ENCODE measurements around the gene RHOBTB1.
"Not testable (repeated sequence)": the region's sequence is repeated elsewhere in the genome, so short reads cannot be mapped to it uniquely, and the experiment has no call there.

RHOBTB1 gene, protein sequence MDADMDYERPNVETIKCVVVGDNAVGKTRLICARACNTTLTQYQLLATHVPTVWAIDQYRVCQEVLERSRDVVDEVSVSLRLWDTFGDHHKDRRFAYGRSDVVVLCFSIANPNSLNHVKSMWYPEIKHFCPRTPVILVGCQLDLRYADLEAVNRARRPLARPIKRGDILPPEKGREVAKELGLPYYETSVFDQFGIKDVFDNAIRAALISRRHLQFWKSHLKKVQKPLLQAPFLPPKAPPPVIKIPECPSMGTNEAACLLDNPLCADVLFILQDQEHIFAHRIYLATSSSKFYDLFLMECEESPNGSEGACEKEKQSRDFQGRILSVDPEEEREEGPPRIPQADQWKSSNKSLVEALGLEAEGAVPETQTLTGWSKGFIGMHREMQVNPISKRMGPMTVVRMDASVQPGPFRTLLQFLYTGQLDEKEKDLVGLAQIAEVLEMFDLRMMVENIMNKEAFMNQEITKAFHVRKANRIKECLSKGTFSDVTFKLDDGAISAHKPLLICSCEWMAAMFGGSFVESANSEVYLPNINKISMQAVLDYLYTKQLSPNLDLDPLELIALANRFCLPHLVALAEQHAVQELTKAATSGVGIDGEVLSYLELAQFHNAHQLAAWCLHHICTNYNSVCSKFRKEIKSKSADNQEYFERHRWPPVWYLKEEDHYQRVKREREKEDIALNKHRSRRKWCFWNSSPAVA

DNA sequence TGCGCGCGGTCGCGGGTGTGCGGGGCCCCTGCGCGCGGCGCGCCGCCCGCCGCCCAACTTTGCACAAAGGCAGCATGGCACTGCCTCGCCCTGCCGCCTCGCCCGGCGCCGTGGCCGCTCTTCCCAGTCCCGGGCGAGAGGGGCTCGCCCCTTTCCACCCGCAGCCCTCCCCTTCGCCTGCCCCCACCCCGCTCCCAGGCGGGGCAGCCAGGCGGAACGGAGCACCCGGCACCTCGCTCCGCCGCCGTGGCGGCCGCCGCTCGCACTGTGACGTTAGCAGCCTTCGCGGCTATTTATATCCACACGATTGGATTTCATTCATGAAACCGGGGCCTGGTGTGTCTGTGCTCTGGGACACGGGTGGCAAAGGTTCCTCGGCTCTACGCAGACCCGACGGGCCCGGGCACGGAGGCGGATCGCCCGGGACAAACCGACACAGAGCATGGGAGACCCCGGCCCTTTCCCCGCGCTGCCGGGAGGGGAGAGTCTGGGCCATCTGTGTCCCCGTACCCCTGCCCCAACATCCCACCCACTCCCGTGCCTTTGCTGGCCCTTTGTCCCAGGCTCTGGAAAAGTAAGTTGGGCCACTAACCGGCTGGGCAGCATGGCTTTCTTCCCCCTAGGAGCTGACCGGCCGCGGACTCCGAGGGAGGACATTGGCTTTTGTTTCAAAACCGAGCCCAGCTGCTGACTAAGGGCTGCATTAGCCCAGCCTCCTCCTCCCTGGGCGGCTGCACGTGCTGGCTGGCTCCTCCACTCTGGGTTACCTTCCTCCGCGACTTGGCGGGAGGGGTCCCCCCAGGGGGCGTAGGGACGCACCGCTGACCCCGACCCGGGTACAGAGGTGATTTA lies at the start of gene RHOBTB1:
TSS of gene RHOBTB1 (minus strand) at position 128 of the 852 bp plus-strand sequence. CDS start 32,643 bp downstream, outside the sequence.
- DNase-seq (ENCODE audit: low read depth in 2 of 2): no peak

DNA sequence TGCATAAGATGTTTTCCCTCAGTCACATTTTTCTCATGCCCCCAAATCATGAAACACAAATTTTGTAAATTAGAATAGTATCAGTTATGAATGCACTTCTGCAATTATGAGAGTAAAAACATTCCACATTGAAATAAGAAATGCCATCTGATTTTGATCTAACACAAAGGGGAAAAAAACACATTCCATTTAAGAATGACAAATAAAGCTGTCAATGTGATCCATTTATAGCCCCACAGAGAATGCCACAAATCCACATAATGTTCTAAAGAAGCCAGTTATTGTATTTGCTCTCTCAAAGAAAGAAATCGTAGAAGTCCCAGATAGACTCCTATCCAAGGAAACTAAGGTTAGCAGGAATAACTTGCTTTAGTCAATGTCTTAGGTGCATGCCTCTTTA lies 48.7 kb upstream of the RHOBTB1 start:
- DNase-seq (ENCODE audit: low read depth in 2 of 2): no peak

DNA sequence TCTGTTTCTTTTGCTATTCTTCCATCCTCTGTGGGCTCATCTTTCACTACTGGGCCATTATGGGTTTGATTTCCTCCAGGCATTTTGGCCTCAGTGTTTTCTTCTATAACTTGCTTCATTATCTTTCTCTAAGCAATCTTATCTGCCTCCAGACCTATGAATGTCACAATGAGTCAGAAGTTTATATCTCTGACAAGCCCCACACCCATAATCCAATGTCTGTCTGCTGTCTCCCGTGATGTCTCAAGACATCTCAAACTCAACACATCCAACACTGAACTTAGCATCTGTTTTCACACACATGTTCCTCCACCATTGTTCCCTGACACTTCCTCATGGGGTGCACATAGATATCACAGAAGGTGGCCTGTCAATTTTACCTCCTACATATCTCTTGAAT lies 46.7 kb upstream of the RHOBTB1 start:
- DNase-seq (ENCODE audit: low read depth in 2 of 2): no peak

DNA sequence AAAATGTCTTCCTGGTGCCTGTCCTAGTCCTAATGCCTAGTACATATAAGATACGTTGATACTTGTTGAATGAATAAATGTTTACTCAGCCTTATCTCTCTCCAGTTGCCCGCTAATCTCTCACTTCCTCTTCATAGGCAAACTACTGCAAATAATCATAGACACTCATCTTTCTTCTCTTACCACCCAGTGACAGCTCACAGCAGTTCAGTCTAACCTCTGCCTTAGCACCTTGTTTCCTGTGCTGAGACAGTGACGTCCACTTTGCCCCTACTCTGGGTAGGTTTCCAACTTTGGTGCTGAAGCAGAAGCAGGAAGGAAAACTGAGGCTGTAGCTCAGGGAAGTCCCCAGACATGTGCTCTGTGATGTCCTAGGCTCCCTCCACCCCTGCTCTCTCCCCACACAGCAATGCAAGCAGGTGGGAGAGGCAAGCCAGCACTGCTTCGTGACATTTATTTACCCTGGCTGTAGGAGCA lies 45.5 kb upstream of the RHOBTB1 start:
- DNase-seq (ENCODE audit: low read depth in 2 of 2): no peak

DNA sequence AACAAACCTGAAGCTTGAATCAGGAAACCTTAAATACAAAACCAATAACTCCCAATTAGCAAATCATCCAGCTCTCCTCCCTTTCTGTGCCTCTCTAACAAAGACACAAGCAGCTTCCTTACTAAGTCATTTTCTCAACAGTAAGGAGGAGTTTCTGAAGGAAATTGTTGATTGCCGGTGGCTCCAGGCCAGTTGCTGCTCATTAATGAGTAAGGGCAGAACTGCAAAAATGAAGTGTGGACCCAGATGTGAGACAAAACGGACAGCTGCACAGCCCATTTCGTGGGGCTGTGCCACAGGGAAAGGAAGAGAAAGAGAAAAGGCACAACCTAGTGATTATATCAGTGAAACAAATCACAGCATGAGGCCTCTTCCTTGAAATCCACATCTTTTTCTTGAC lies 42.8 kb upstream of the RHOBTB1 start:
- DNase-seq (ENCODE audit: low read depth in 2 of 2): no peak

DNA sequence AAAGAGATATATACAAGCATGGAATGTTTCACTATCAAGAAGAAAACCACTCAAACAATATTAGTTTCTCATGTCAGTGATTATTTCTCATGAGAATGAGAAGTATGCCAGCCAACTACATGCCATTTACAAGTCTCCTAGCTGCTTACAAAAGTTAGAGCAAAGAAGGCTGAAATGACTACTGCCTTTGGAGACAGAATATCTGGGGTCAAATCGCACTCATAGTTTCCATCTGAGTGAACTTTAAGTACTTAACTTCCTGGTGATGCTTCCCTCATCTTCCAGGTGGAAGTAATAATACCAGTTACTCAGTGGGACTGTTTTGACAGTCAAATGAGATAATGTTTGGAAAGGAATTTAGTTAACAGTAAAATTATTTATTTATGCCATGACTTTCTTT lies 42.0 kb upstream of the RHOBTB1 start:
- no peak for DNase-seq (ENCODE audit: low read depth in 2 of 2)

DNA sequence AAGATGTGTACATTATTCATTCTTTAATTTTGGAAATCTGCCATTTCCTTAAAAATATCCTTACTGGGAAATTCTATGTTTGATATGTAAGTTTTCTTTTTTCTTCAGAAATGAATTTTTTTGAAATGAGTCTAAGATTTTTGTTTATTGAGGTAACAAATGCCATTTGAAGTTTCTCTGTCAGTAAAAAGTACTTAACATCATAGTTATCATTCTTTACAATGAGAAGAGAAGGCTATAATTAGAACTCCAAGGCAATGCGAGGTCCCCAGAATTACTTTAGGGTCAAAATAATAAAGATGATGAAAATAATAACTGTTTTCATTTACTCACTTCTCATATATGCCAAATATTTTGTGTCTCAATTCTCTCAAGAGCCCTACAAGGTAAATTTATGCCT lies 37.0 kb upstream of the RHOBTB1 start:
- no peak for DNase-seq (ENCODE audit: low read depth in 2 of 2)

DNA sequence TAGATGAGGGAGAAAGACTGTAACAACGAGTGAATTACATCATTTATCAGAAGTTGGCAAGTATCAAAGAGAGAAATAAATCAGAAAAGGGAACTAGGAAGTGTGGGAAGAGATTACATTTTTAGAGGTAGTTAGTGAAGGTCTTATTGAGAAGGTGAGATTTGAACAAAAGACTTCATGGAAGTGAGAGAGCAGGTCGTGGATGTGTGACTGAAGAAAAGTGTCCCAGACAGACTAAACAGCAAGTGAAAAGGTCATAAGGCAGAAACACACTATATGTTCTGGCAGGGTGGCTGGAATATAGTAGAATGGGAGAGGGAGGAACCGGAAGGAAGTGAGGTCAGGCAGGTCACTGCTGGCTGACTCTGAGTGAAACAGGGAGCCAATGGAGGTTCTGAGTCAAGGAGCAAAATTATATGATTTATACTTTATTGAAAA lies 35.7 kb upstream of the RHOBTB1 start:
- no peak for DNase-seq (ENCODE audit: low read depth in 2 of 2)

DNA sequence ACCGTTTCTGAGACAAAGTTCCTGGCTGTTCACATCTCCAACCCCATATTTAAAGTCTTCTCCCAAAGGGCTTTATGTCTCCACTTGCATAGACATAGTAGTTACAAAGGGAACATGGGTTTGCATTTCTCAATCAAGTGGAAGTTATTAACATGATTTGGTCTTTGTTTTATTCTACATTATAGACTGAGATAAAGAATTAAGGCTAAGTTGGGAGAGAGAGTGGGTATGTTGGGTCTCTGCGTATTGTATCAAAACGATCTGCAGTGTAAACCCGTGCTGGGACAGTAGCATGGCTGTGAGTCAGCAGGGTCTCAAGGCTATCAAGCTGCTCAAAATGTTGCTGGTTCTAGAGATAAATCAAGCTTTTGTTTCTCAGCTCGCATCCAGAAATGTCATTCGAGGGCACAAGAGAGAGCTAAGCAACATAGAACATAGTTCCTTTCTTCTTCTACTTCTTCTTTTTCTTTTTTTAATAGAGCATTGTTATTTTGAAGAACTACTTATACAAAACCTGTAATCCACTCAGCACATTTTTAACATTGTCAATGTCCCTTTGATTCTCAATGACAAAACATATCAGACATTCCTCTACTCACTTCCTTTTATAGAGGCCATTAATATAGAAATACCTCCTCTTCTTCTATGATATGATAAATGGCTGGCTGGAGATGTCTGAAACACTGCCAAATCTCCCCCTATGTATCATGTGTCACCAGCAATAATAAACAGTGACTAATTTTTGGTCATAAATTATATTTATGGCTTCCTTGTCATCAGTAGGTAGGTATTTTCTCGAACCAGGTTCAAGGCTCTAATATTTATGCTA lies 34.5 kb upstream of the RHOBTB1 start:
- no peak for DNase-seq (ENCODE audit: low read depth in 2 of 2)

DNA sequence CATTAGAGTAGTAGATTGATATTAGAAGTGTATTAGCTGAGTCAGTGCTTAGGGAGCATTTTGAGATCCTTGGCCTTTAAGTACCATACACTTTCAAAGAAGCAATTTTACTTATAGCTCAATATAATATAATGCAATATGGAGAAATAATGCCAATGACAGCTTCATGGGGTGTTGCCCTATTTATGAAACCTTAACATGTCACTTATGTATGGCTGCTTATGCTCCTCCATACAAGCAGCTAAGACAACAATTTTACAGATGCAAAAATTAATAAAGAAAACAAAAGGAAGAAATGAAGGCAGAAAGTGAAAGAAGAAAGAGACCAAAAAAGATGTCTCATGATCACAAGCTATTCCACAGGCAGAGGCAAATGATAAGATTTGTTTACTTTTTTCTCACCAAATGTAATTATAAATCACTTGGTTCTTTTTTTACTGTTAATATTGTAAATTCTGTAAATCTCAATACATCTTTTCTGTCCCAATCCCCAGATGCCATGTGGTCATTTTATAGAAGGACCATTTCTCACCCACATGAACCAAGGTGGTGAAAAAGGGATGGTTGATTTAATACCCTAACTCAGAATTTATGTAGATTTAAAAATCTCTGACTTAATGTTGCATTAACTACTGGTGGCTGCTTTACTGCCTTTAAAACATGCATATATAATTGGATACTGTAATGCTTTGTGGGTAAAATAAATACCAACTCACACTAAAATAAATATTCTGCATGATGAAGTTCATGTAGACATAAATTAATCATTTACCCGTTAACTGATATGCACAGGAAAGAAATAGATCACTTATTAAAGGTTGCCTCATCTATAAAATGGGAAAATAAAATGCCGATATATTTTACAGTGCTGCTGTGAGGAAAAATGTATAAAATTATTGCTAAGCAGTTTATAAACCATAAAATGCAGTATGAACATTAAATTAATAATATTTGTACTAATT lies 33.5 kb upstream of the RHOBTB1 start:
- DNase-seq (ENCODE audit: low read depth in 2 of 2): no peak

DNA sequence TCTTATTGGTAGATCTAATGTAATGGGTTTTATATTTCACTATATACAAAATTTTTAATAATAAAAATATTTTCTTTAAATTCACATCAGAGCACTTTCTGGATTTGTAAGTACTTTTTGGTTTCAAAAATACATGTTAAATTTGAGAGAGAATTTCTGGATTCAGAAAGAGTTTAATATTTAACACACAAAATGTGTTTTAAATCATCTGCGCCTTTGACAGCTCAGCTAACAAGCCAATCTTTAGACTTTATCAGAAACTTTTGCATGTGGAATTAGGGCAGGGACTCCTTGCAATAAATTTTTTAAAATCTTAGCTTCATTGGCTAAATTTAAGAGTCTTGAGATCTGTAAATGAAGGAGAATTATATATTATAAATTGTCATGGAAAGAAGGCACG lies 32.7 kb upstream of the RHOBTB1 start:
- DNase-seq (ENCODE audit: low read depth in 2 of 2): no peak

DNA sequence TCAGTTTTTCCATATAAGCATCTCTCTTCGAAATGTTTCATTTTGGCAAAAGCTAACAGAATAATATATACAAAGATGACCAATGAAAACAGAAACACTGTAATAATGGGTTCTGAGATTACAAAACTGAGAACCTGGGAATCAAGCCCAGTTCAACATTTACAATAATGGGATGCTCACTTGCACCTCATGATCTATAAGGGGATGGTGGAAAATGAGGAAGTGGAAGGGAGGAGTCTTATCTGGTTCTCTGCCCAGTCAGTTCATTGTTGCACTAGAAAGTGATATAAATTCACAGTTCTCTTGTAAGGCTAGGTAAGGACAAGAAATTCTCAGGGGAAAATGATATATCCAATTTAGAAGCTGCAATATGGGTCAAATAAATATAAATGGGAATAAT lies 31.7 kb upstream of the RHOBTB1 start:
- DNase-seq (ENCODE audit: low read depth in 2 of 2): no peak

DNA sequence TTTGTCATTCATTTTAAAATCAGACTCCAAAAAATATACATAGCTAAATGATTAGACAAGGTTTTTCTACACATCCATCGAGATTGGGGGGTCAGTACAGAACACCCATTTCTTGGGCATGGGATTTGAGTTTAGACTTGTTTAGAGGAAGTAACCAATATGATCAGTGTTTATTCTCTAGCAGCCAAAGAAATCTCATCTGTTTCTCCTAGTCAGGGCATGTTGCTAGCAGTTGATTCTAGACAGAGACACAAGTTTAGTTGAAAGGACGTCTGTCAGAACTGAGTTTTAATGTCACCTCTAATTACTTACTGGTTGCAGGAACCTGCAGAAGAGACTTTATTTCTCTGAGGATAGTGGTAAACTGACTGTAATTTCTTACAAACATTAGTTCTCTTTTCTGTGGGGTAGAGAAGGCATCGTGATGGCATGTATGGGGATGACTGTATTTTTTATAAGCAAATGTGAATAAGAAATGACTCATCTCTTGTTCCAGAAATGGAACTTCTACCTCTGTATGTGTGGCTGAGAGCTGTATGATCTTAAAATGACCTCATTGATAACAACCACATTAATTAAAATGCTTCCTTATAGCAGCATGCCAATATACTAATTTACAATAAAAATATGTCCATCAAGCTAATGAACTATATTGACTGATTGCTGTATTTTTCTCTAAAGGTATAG lies 30.6 kb upstream of the RHOBTB1 start:
- DNase-seq (ENCODE audit: low read depth in 2 of 2): no peak

DNA sequence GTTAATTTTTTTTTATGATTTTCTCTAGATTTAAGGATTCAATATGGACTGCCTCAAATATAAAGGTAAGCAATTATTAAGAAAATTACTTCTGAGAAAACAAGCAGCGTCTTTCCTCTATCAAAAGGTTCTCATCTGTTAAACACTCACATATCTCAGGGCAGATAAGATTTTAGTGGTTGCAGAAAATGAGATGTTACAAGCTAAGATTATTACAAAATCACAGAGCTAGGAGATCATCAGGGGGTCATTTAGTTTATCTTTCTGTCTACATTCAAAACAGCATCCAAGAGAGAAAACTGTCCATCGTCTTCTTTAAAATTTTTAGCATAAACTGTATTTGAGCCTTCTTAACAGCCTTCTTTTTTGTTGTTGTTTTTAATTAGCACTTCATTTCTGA lies 29.1 kb upstream of the RHOBTB1 start:
- DNase-seq (ENCODE audit: low read depth in 2 of 2): no peak

DNA sequence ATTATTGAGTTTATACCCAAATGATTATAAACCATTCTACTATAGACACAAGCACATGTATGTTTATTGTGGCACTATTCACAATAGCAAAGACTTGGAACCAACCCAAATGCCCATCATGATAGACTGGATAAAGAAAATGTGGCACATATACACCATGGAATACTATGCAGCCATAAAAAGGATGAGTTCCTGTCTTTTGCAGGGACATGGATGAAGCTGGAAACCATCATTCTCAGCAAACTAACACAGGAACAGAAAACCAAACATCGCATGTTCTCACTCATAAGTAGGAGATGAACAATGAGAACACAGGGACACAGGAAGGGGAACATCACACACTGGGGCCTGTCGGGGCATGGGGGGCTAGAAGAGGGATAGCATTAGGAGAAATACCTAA lies 28.2 kb upstream of the RHOBTB1 start:
- DNase-seq (ENCODE audit: low read depth in 2 of 2): not testable (repeated sequence)

DNA sequence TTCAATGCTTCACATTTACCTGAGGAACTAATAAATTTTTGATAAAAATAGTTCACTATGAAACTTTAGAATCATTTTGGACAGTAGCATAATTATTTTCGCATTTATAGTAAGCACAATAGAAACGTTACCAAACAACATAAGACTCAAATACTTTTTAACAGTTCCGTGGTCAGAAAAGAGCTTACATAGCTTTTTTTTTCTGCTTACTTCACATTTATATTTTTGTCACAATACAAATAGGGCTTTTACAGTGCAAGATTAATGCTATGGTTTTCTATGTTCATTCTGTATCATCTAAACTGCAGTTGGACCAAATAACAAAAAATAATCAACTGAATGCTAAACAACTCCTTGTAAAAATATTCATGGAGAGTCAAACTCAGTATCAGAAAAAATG lies 26.5 kb upstream of the RHOBTB1 start:
- no peak for DNase-seq (ENCODE audit: low read depth in 2 of 2)

DNA sequence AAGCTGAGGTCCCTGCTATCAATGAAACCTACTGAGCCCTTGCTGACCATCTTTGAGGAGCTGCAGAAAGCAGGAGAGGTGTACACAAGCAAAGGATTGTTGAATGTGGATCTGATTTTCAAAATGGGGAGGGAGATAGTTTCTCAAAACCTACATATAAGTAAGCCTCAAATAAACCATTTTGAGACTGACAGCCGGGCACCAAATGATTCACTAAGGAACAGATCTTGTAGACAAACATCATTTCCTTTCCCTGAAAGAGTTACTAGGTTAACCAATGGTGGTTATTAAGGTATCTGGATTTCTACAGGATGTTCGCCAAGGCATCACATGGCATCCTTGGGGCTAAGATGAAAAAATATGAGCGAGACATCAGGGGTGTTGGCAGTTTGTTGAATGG lies 24.5 kb upstream of the RHOBTB1 start:
- DNase-seq (ENCODE audit: low read depth in 2 of 2): no peak

DNA sequence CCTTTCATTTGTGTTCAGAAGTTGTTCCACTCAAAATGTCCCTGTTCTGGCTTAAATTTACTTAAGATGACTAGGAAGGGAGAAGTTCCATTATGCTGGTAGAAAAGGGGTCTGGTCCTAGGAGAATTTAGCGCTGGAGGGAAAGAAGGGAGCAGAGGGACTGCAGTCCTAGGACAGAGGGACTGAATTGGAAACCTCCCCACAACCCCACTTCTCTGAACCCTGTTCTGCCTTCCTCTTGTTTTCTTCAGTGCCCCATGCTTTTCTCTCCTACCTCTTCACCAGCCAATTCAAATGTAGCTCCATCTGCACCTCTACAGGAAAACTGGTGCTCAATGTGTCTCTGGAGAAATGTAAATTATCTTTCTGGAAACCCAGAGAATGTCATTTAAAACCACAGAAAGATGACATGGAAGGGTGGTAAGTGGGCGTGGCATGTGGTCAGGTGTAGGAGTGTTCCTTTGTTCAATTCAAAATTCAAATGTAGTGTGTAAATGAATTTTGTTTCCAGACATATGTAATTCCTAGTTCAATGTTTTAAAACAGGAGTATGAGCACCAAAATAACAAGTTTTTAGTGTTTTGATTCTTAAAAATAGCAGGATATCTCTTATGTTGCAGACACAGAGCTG lies 24.0 kb upstream of the RHOBTB1 start:
- no peak for DNase-seq (ENCODE audit: low read depth in 2 of 2)

DNA sequence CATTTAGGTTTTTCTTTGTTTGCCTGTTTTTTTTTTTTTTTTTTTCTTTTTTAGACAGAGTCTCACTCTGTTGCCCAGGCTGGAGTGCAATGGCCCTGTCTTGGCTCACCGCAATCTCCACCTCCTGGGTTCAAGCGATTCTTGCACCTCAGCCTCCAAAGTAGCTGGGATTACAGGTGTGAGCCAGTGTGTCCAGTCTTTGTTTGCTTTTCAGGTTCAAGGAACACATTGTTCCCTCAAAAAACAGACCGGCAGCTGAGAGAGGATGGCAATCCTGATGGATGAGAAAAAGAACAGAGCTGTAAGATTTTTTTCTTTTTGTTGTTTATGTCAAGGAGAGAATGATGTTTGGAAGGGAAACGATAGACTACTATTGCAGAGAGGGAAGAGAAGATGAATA lies 23.3 kb upstream of the RHOBTB1 start:
- DNase-seq (ENCODE audit: low read depth in 2 of 2): no peak
